Sciatic nerve (tissue), 2 donors: ENCODE measurements around the gene ACSS3. TPM values are rescaled to one million over a fixed set of nuclear protein-coding genes. Genes with fewer than 3 reads are reported as not detected.

Experiments used
- ATAC-seq: fragments of 200-7000 bp; cut with Tn5 transposase; one replicate; pipeline ENCODE4 v1.9.1; 2020; ENCODE audit warnings: mild to moderate bottlenecking, moderate library complexity
- DNase-seq: peaks from one replicate; pipeline ENCODE4 v3.0.0-alpha.2; 2020; ENCODE audit warnings: low spot score
- intact Hi-C: fragments of 100-400 bp; cut with DNase I; formaldehyde crosslinking; loops from one replicate; pipeline ENCODE4 v1.14.2; 2022
- microRNA-seq: library from miRNA; unstranded; fragments of <30 nt; microRNA quantifications from one replicate; pipeline ENCODE4 v1.2.0, GENCODE V29; 2020
- total RNA-seq: library from RNA; stranded (reverse); fragmentation: NEBNext Ultra II Directional; extraction: Animal tissue kit (Norgen Biotek cat#: 25700); gene quantifications from one replicate; pipeline ENCODE4 v1.2.1, GENCODE V29; 2021
- donor health status: DM: no; HTN: no; CAD: no.
- donor health status: DM: no; HTN: no; CAD: no.

ACSS3 gene
- total RNA-seq, 1 donor from 2014 or later, result 41.2 TPM

GRCh38 chr12:81261508-81262207, 183.8 kb downstream of the ACSS3 start:
- peak; percentile 10 for ATAC-seq
- intact Hi-C loops, result no loop called here
- no peak for DNase-seq

- ATAC-seq (no peak), DNase-seq (no peak)
- intact Hi-C loops, result no loop called here
Observed at GRCh38 chr12:81263072-81263471, 185.2 kb downstream of the ACSS3 start.

- intact Hi-C loops, result no loop called here
- ATAC-seq, result no peak
Observed at GRCh38 chr12:81270385-81270784, 192.5 kb downstream of the ACSS3 start.

GRCh38 chr12:81274637-81275529, 197.0 kb downstream of the ACSS3 start:
- DNase-seq (no peak), ATAC-seq (no peak)
- intact Hi-C loops, result no loop called here

More at GRCh38 chr12:81270385-81270784, 192.5 kb downstream of the ACSS3 start:
- DNase-seq, result no peak

- ATAC-seq (no peak), DNase-seq (no peak)
- intact Hi-C loops, result no loop called here
Observed at GRCh38 chr12:81284137-81284536, 206.3 kb downstream of the ACSS3 start.

- ATAC-seq, result no peak
- intact Hi-C loops, result no loop called here
- DNase-seq, result no peak
Observed at GRCh38 chr12:81288651-81289050, 210.8 kb downstream of the ACSS3 start.

GRCh38 chr12:81294325-81295190, 216.7 kb downstream of the ACSS3 start:
- intact Hi-C loops, result no loop called here
- DNase-seq (no peak), ATAC-seq (no peak)

GRCh38 chr12:81295251-81295650, 217.4 kb downstream of the ACSS3 start:
- ATAC-seq (no peak), DNase-seq (no peak)
- intact Hi-C loops, result no loop called here

- no peak for ATAC-seq
- intact Hi-C loops, result no loop called here
- DNase-seq, result no peak
Observed at GRCh38 chr12:81296556-81297305, 218.9 kb downstream of the ACSS3 start.

- DNase-seq, result no peak
- no peak for ATAC-seq
- intact Hi-C loops, result no loop called here
Observed at GRCh38 chr12:81297601-81298000, 219.7 kb downstream of the ACSS3 start.

- DNase-seq (no peak), ATAC-seq (no peak)
- intact Hi-C loops, result no loop called here
Observed at GRCh38 chr12:81300454-81300853, 222.6 kb downstream of the ACSS3 start.

- DNase-seq (no peak), ATAC-seq (no peak)
- intact Hi-C loops, result no loop called here
Observed at GRCh38 chr12:81303935-81304334, 226.1 kb downstream of the ACSS3 start.

Small RNA genes within 50 kb of the gene (microRNA-seq; reads per million reads assigned to microRNA genes)
- not detected for gene MIR4699

Other genes with a start within 250 kb of the ACSS3 start
- gene LIN7A, start 140.1 kb upstream of the ACSS3 start, total RNA-seq, result 16.5 TPM